ENCODE measurements around the gene LRRC37A3.
"Not testable (repeated sequence)": the region's sequence is repeated elsewhere in the genome, so short reads cannot be mapped to it uniquely, and the experiment has no call there.

DNA sequence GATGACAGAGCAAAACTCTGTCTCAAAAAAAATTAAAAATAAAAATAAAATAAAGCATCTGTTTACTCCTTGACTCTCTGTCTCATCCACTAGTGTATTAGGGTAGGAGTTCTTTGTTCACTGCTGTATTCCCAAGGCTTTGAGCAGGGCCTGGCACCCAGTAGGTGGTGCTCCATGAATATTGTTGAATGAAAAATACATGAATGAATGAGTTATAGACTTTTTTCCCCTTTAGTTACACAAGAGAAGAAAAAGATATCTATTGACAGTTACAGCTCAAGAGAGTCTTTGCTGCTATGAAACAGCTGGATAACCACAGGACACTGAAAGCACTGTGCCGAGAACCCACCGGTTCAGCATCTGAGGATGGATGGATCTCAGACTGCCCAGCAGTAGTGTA lies 44.5 kb upstream of the LRRC37A3 start:
- TF ChIP-seq, protein P1, sequence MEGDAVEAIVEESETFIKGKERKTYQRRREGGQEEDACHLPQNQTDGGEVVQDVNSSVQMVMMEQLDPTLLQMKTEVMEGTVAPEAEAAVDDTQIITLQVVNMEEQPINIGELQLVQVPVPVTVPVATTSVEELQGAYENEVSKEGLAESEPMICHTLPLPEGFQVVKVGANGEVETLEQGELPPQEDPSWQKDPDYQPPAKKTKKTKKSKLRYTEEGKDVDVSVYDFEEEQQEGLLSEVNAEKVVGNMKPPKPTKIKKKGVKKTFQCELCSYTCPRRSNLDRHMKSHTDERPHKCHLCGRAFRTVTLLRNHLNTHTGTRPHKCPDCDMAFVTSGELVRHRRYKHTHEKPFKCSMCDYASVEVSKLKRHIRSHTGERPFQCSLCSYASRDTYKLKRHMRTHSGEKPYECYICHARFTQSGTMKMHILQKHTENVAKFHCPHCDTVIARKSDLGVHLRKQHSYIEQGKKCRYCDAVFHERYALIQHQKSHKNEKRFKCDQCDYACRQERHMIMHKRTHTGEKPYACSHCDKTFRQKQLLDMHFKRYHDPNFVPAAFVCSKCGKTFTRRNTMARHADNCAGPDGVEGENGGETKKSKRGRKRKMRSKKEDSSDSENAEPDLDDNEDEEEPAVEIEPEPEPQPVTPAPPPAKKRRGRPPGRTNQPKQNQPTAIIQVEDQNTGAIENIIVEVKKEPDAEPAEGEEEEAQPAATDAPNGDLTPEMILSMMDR (CRISPR knock-in tag; IDR thresholded peaks at IDR 0.05), result not testable (repeated sequence)
- TF ChIP-seq EP300 (IDR thresholded peaks at IDR 0.05; ENCODE audit: low read depth in 2 of 2, low read length in 2 of 2); EP300 (CRISPR knock-in tag; IDR thresholded peaks at IDR 0.05; ENCODE audit: borderline replicate concordance): not testable (repeated sequence)

Measured in HepG2 (cell line).